ENCODE results near the gene CDK5RAP2.

Gene CDK5RAP2

DNA sequence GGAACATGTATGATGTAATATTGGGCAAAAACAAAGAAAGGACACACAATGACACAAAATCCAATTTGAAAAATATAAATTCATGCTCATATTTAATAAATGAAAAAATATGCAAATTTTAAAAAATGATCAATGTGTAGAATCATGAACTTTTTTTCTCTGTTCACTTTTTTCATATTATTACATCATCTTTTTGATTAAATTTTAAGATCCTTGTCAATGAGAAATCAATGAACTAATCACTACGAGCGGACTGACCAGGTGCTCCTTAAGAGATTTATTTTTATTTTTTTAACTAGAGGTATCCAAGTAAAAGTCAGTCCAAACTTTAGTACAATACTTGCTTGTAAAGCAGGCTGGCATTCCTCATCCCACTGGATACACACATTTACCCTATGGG, 174.1 kb downstream of the CDK5RAP2 start:
- H3K9ac ChIP-seq (ENCODE audit: insufficient read length) = no peak overlapping the region
- TF ChIP-seq EZH2 (IDR thresholded peaks at IDR 0.05) (no peak), FOXP2 (optimal IDR thresholded peaks at IDR 0.05; ENCODE audit: control extremely low read depth, extremely low read length, insufficient read depth) (no peak), POLR2AphosphoS5 (IDR thresholded peaks at IDR 0.05; ENCODE audit: borderline replicate concordance, low read depth, low read length) (no peak)

DNA sequence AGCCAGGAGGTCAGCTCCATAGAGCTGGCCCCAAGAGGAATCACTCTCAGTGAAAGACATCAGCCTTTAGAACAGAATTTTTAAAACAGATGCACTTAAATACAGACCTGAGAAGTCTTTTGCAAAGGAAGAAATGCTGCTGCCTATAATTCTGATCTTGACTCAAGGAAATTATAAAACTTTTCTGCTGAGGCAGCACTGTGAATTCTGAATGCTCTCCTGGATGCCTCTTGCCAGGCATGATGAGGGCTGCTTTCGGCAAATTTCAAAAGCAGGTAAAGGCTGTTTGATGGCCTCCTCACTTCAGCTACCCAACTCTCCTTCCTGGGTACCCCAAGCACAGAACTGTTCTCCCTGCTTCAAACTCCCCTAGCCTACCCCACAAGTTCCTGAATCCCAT, 174.8 kb downstream of the CDK5RAP2 start:
- DNase-seq (ENCODE audit: low read depth, low spot score) = no peak
- TF ChIP-seq POLR2AphosphoS5 (IDR thresholded peaks at IDR 0.05; ENCODE audit: borderline replicate concordance, low read depth, low read length) = no peak
- no peak for TF ChIP-seq EZH2 (IDR thresholded peaks at IDR 0.05)
- no peak for TF ChIP-seq FOXP2 (optimal IDR thresholded peaks at IDR 0.05; ENCODE audit: control extremely low read depth, extremely low read length, insufficient read depth)
- no peaks in the 10 kb centered on the region for H3K9me3 ChIP-seq (ENCODE audit: low read depth, low read length)
- no peak overlapping the region for H3K27ac ChIP-seq
- no peak overlapping the region for H3K9ac ChIP-seq (ENCODE audit: insufficient read length)
- no peak overlapping the region for H3K4me3 ChIP-seq
- H3K36me3 ChIP-seq (ENCODE audit: insufficient read depth, low read length) = peaks cover 19% of the 10 kb centered on the region; the same call in 1 of the 2 replicates

More for the DNA sequence above, 174.1 kb downstream of the CDK5RAP2 start:
- Histone ChIP-seq H3K36me3 (ENCODE audit: insufficient read depth, low read length) (peaks cover 13% of the 10 kb centered on the region; the same call in 1 of the 2 replicates), H3K9me3 (ENCODE audit: low read depth, low read length) (no peaks in the 10 kb centered on the region), H3K27ac (no peak overlapping the region), H3K4me3 (no peak overlapping the region)
- no peak for DNase-seq (ENCODE audit: low read depth, low spot score)

DNA sequence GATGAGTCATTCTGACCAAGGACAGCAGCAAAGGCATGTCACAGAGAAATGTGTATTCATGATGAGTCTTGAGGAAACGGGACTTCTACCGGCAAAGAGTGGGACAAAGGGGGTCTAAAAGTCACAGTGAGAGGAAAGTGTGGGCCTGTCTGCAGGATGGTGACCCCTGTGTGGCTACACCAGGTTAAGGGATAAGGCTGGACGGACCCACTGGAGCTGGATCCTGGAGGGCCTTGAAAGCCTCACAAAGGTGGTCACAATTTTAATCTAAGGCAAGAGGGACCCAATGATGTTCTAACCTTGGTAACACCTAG, 176.5 kb downstream of the CDK5RAP2 start:
- Histone ChIP-seq H3K9me3 (ENCODE audit: low read depth, low read length) (no peaks in the 10 kb centered on the region), H3K27ac (no peak overlapping the region), H3K4me3 (no peak overlapping the region), H3K9ac (ENCODE audit: insufficient read length) (no peak overlapping the region), H3K36me3 (ENCODE audit: insufficient read depth, low read length) (peaks cover 27% of the 10 kb centered on the region; the same call in 1 of the 2 replicates)
- DNase-seq (ENCODE audit: low read depth, low spot score) = no peak
- no peak for TF ChIP-seq EZH2 (IDR thresholded peaks at IDR 0.05)

DNA sequence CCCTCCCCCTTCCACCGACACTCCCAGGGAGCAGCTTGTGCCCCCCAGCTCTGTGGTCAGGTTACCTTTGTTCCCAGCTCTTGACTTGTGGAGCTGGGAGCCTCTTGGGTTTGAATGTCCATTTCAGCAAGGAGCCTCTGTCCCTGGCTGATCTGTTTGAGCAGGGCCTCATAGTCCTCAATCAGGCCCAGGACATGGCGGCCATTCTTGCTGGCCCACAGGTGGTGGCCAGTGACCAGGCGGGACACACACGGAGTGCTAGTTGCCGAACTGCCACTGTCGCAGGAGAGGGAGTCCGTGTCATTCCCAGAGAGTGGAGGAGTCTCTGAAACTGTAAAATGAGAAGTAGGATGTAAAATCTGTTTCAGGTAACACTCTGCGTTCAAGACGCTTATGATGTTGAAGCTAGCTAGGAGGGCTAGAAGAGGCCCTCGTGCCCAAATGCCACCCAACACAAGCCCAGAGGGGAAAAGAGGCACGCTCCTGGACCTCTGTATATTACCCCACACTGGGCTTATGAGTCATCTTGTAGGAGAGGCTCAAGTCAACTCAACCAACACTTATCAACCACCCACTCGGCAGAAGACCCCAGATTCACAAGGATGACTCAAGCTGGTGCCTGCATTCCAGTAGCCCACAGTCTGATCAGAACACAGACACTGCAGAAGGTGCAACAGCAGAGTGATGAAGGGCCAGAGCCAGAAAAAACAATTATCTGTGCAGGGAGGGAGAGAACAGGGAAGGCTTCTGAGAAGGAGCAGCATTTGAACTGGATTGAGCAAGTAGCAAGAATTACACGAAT, 177.0 kb downstream of the CDK5RAP2 start:
- Histone ChIP-seq H3K36me3 (ENCODE audit: insufficient read depth, low read length) (peaks cover 28% of the 10 kb centered on the region; the same call in 1 of the 2 replicates), H3K9ac (ENCODE audit: insufficient read length) (no peak overlapping the region), H3K27ac (no peak overlapping the region), H3K4me3 (no peak overlapping the region), H3K9me3 (ENCODE audit: low read depth, low read length) (no peaks in the 10 kb centered on the region)
- no peak for TF ChIP-seq EZH2 (IDR thresholded peaks at IDR 0.05)
- no peak for TF ChIP-seq FOXP2 (optimal IDR thresholded peaks at IDR 0.05; ENCODE audit: control extremely low read depth, extremely low read length, insufficient read depth)
- TF ChIP-seq POLR2AphosphoS5 (IDR thresholded peaks at IDR 0.05; ENCODE audit: borderline replicate concordance, low read depth, low read length) = no peak
- DNase-seq (ENCODE audit: low read depth, low spot score) = no peak

DNA sequence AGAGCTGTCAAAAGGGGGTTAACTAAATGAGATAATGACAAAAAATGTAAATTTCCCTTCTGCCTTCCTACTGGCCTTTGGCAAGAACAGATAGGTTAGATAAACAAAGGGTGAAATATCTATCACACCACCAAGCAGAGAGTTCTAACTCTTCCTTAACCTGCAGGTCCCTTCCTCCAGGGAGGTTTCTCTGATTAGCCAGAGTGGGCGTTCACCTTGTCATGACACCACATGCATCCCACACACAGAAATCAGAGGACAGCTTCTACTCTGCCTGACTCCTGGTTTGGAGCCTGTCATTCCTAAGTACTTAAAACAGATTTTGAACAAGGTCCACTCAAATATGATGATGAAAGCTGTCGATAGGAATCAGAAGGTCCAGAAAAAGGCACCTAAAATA, 180.0 kb downstream of the CDK5RAP2 start:
- no peaks in the 10 kb centered on the region for H3K9me3 ChIP-seq (ENCODE audit: low read depth, low read length)
- no peak overlapping the region for H3K27ac ChIP-seq
- DNase-seq (ENCODE audit: low read depth, low spot score) = no peak
- peaks cover 25% of the 10 kb centered on the region; the same call in 1 of the 2 replicates for H3K36me3 ChIP-seq (ENCODE audit: insufficient read depth, low read length)
- H3K9ac ChIP-seq (ENCODE audit: insufficient read length) = no peak overlapping the region
- H3K4me3 ChIP-seq = no peak overlapping the region
- TF ChIP-seq EZH2 (IDR thresholded peaks at IDR 0.05) (no peak), FOXP2 (optimal IDR thresholded peaks at IDR 0.05; ENCODE audit: control extremely low read depth, extremely low read length, insufficient read depth) (no peak), POLR2AphosphoS5 (IDR thresholded peaks at IDR 0.05; ENCODE audit: borderline replicate concordance, low read depth, low read length) (no peak)

DNA sequence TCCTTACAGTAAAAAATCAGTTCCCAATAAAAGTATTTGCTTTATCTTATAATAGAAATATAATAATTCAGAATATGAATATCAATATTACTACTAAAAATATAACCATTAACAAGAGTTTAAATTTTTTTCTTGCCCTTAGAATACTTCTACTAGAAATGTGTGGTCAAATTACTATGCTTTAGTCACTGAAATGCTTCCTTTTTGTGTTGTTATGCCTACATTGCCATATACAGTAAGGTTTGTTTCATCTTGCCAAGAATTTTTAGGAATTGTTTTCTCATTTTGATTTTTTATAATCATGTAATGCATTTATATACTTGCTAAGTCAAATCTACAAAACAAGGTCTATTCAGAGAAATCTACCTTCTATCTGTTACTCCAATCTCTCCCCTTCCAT, 181.7 kb downstream of the CDK5RAP2 start:
- no peak for DNase-seq (ENCODE audit: low read depth, low spot score)
- H3K9ac ChIP-seq (ENCODE audit: insufficient read length) = no peak overlapping the region
- H3K4me3 ChIP-seq = no peak overlapping the region
- peaks cover 40% of the 10 kb centered on the region; the same call in 1 of the 2 replicates for H3K36me3 ChIP-seq (ENCODE audit: insufficient read depth, low read length)
- H3K27ac ChIP-seq = no peak overlapping the region
- no peak for TF ChIP-seq FOXP2 (optimal IDR thresholded peaks at IDR 0.05; ENCODE audit: control extremely low read depth, extremely low read length, insufficient read depth)
- no peak for TF ChIP-seq EZH2 (IDR thresholded peaks at IDR 0.05)
- no peak for TF ChIP-seq POLR2AphosphoS5 (IDR thresholded peaks at IDR 0.05; ENCODE audit: borderline replicate concordance, low read depth, low read length)
- no peaks in the 10 kb centered on the region for H3K9me3 ChIP-seq (ENCODE audit: low read depth, low read length)

DNA sequence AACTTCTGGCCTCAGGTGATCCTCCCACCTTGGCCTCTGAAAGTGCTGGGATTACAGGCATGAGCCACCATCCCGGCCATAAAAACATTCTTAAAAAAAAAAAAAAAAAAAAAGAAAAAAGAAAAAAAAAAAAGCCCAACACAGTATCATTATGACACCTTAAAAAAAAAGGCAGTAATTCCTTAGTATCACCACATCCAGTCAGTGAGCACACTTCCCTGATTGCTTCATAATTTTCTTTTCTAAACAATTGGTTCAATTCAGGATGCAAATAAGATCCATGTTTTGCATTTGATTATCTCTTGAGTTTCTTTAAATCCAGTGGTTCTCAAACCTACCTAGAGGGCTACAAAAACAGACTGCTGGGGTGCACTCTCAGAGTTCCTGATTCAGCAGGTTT, 182.5 kb downstream of the CDK5RAP2 start:
- no peak overlapping the region for H3K27ac ChIP-seq
- no peak for DNase-seq (ENCODE audit: low read depth, low spot score)

DNA sequence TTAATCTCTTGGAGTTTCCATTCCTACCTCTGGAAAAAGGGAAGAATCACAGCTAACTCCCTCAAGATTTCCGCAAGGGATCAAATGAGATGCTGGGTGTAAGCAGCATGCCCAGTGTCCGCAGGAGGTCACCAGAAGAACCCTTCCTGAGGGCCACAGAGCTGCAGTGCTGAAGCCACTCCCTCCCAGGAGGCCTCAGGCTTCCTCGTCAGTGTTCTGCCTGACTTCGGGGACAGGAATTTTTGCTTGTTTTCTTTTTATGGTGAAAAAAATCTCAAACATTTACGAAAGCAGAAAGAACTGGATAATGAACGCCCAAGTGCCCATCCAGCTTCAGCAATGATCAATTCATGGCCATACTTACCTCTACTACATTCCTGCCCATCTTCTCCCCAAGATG, 183.0 kb downstream of the CDK5RAP2 start:
- Histone ChIP-seq H3K9ac (ENCODE audit: insufficient read length) (no peak overlapping the region), H3K27ac (no peak overlapping the region), H3K4me3 (no peak overlapping the region), H3K36me3 (ENCODE audit: insufficient read depth, low read length) (peaks cover 40% of the 10 kb centered on the region; the same call in 1 of the 2 replicates), H3K9me3 (ENCODE audit: low read depth, low read length) (no peaks in the 10 kb centered on the region)
- DNase-seq (ENCODE audit: low read depth, low spot score) = no peak
- TF ChIP-seq EZH2 (IDR thresholded peaks at IDR 0.05) (no peak), POLR2AphosphoS5 (IDR thresholded peaks at IDR 0.05; ENCODE audit: borderline replicate concordance, low read depth, low read length) (no peak), FOXP2 (optimal IDR thresholded peaks at IDR 0.05; ENCODE audit: control extremely low read depth, extremely low read length, insufficient read depth) (no peak)

More for the DNA sequence above, 182.5 kb downstream of the CDK5RAP2 start:
- peaks cover 39% of the 10 kb centered on the region; the same call in 1 of the 2 replicates for H3K36me3 ChIP-seq (ENCODE audit: insufficient read depth, low read length)
- H3K9me3 ChIP-seq (ENCODE audit: low read depth, low read length) = no peaks in the 10 kb centered on the region
- H3K9ac ChIP-seq (ENCODE audit: insufficient read length) = no peak overlapping the region
- H3K4me3 ChIP-seq = no peak overlapping the region
- TF ChIP-seq EZH2 (IDR thresholded peaks at IDR 0.05) (no peak), FOXP2 (optimal IDR thresholded peaks at IDR 0.05; ENCODE audit: control extremely low read depth, extremely low read length, insufficient read depth) (no peak), POLR2AphosphoS5 (IDR thresholded peaks at IDR 0.05; ENCODE audit: borderline replicate concordance, low read depth, low read length) (no peak)

DNA sequence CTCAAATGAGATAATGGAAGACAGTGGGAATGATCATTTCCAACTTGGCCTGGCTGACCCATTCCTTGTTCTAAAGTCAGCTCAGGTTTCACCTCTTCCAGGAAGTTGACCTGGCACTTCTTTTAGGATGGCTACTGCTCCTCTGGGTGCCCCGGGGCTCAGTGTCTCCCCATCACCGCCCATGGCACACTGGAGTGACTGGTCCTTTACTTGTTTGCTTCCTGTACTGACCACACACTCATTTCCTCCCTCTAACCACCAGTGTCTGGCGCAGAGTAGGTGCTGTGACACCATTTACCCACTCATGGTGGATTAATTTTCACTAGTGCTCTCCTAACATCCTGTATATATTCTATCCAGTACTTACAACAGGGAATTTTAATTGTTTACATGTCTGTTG, 183.5 kb downstream of the CDK5RAP2 start:
- peaks cover 43% of the 10 kb centered on the region; the same call in 1 of the 2 replicates for H3K36me3 ChIP-seq (ENCODE audit: insufficient read depth, low read length)
- TF ChIP-seq EZH2 (IDR thresholded peaks at IDR 0.05) = no peak
- TF ChIP-seq POLR2AphosphoS5 (IDR thresholded peaks at IDR 0.05; ENCODE audit: borderline replicate concordance, low read depth, low read length) = no peak
- no peak overlapping the region for H3K9ac ChIP-seq (ENCODE audit: insufficient read length)
- no peak overlapping the region for H3K27ac ChIP-seq
- no peak for DNase-seq (ENCODE audit: low read depth, low spot score)
- no peak overlapping the region for H3K4me3 ChIP-seq
- no peaks in the 10 kb centered on the region for H3K9me3 ChIP-seq (ENCODE audit: low read depth, low read length)
